SK-N-SH treated with all-trans-retinoic acid at 6 μM for 48 hours (cell line): Measurements from ENCODE around the gene RAD17.
"Not testable (repeated sequence)": the region's sequence is repeated elsewhere in the genome, so short reads cannot be mapped to it uniquely, and the experiment has no call there.

Source experiments
- ATAC-seq: fragments of 200-7000 bp; cut with Tn5 transposase; 3 replicates; pipeline ENCODE4 v1.9.1; 2020; ENCODE audit warnings: mild to moderate bottlenecking, moderate library complexity
- ARNTL ChIP-seq: fragments of 450-650 bp; formaldehyde crosslinking; IDR thresholded peaks from 2 replicates; pipeline ENCODE4 v1.5.0; 2020; ENCODE audit warnings: low read depth, mild to moderate bottlenecking, moderate library complexity, borderline replicate concordance
- BACH2 ChIP-seq: fragments of 250-450 bp; sonication (Bioruptor Pico); IDR thresholded peaks from 2 replicates; pipeline ENCODE4 v1.9.0; 2021; ENCODE audit warnings: mild to moderate bottlenecking, borderline replicate concordance
- CREB5 ChIP-seq: fragments of 250-450 bp; sonication (Bioruptor Pico); IDR thresholded peaks from 2 replicates; pipeline ENCODE4 v1.5.1; 2020; ENCODE audit warnings: low read depth, mild to moderate bottlenecking, moderate library complexity
- CSDC2 ChIP-seq: fragments of 250-450 bp; sonication (Bioruptor Pico); IDR thresholded peaks from 2 replicates; pipeline ENCODE4 v1.5.0; 2020; ENCODE audit warnings: mild to moderate bottlenecking, moderate library complexity
- CSRNP3 ChIP-seq: fragments of 250-450 bp; sonication (Bioruptor Pico); IDR thresholded peaks from 2 replicates; pipeline ENCODE4 v1.5.1; 2021; ENCODE audit warnings: mild to moderate bottlenecking, moderate library complexity
- OSR1 ChIP-seq: fragments of 250-450 bp; sonication (Bioruptor Pico); IDR thresholded peaks from 2 replicates; pipeline ENCODE4 v1.8.0; 2022; ENCODE audit warnings: moderate library complexity, mild to moderate bottlenecking, inconsistent platforms
- PATZ1 ChIP-seq: fragments of 250-450 bp; sonication (Bioruptor Pico); IDR thresholded peaks from 2 replicates; pipeline ENCODE4 v1.8.0; 2020; ENCODE audit warnings: mild to moderate bottlenecking, moderate library complexity, borderline replicate concordance
- POU6F1 ChIP-seq: fragments of 250-450 bp; sonication (Bioruptor Pico); IDR thresholded peaks from 2 replicates; pipeline ENCODE4 v1.8.0; 2021; ENCODE audit warnings: low read depth, mild to moderate bottlenecking, moderate library complexity, borderline replicate concordance
- PPARA ChIP-seq: fragments of 250-450 bp; sonication (Bioruptor Pico); IDR thresholded peaks from 2 replicates; pipeline ENCODE4 v1.5.0; 2020; ENCODE audit warnings: mild to moderate bottlenecking, borderline replicate concordance
- SNAI2 ChIP-seq: fragments of 250-450 bp; sonication (Bioruptor Pico); IDR thresholded peaks from 2 replicates; pipeline ENCODE4 v1.5.0; 2020; ENCODE audit warnings: mild to moderate bottlenecking, moderate library complexity
- TCF4 ChIP-seq: fragments of 250-450 bp; sonication (Bioruptor Pico); IDR thresholded peaks from 2 replicates; pipeline ENCODE4 v1.8.0; 2021; ENCODE audit warnings: mild to moderate bottlenecking, moderate library complexity, borderline replicate concordance
- TOX ChIP-seq: fragments of 250-450 bp; sonication (Bioruptor Pico); IDR thresholded peaks from 2 replicates; pipeline ENCODE4 v1.8.0; 2021; ENCODE audit warnings: mild to moderate bottlenecking, moderate library complexity, borderline replicate concordance
- ZC3H10 ChIP-seq: fragments of 250-450 bp; sonication (Bioruptor Pico); IDR thresholded peaks from 2 replicates; pipeline ENCODE4 v1.5.1; 2021; ENCODE audit warnings: mild to moderate bottlenecking, moderate library complexity
- ZFP3 ChIP-seq: fragments of 250-450 bp; sonication (Bioruptor Pico); IDR thresholded peaks from 2 replicates; pipeline ENCODE4 v1.5.0; 2020; ENCODE audit warnings: mild to moderate bottlenecking, moderate library complexity
- ZNF565 ChIP-seq: fragments of 450-650 bp; formaldehyde crosslinking; conservative IDR thresholded peaks from 2 replicates; pipeline ENCODE4 v1.5.0; 2020; ENCODE audit warnings: low read depth, mild to moderate bottlenecking, moderate library complexity
- ZNF70 ChIP-seq: fragments of 450-650 bp; formaldehyde crosslinking; IDR thresholded peaks from 2 replicates; pipeline ENCODE4 v1.5.0; 2020; ENCODE audit warnings: mild to moderate bottlenecking, moderate library complexity
- ZNF8 ChIP-seq: fragments of 450-650 bp; formaldehyde crosslinking; IDR thresholded peaks from 2 replicates; pipeline ENCODE4 v1.5.0; 2020; ENCODE audit warnings: mild to moderate bottlenecking, moderate library complexity

The RAD17 gene

GRCh38 chr5:69331528-69332445 is 37.8 kb upstream of the RAD17 start:
- TF ChIP-seq ARNTL (CRISPR knock-in tag) (no peak), PPARA (CRISPR knock-in tag) (no peak), ZNF70 (no peak), CSDC2 (CRISPR knock-in tag) (no peak)
- no peak for ATAC-seq

GRCh38 chr5:69333668-69334315 is 35.8 kb upstream of the RAD17 start:
- not testable (repeated sequence) for ATAC-seq

- peak; percentile 94 for ATAC-seq
- TF ChIP-seq OSR1 (CRISPR knock-in tag): no peak
- TF ChIP-seq TOX (CRISPR knock-in tag): no peak
These were observed 34.8 kb upstream of the RAD17 start for GRCh38 chr5:69334793-69335268.

- TF ChIP-seq BACH2 (CRISPR knock-in tag) (no peak), CSDC2 (CRISPR knock-in tag) (no peak), POU6F1 (CRISPR knock-in tag) (no peak), ZNF8 (CRISPR knock-in tag) (no peak), ZC3H10 (CRISPR knock-in tag) (no peak), ZNF70 (no peak), CSRNP3 (no peak), ZFP3 (no peak), SNAI2 (CRISPR knock-in tag) (no peak), OSR1 (CRISPR knock-in tag) (no peak), PATZ1 (CRISPR knock-in tag) (no peak), CREB5 (CRISPR knock-in tag) (no peak), ARNTL (CRISPR knock-in tag) (no peak), ZNF565 (no peak)
- ATAC-seq: no peak
These were observed 34.2 kb upstream of the RAD17 start for GRCh38 chr5:69335341-69335935.

- TF ChIP-seq ZNF565 (no peak), TCF4 (CRISPR knock-in tag) (no peak), CREB5 (CRISPR knock-in tag) (no peak), ARNTL (CRISPR knock-in tag) (no peak)
- TF ChIP-seq, all 23 proteins: peak for 0
- no peak for ATAC-seq
These were observed 28.0 kb upstream of the RAD17 start for GRCh38 chr5:69341520-69342161.
